HG03039 (cell line): ENCODE results near the gene PSMB4.
"Not testable (repeated sequence)": the region's sequence is repeated elsewhere in the genome, so short reads cannot be mapped to it uniquely, and the experiment has no call there.

Experiments
- ATAC-seq: cut with Tn5 transposase; IDR thresholded peaks from one replicate; pipeline ENCODE4 v1.9.1; 2021; ENCODE audit warnings: mild to moderate bottlenecking, moderate library complexity; ENCODE audit not compliant: unreplicated experiment

Gene PSMB4

DNA sequence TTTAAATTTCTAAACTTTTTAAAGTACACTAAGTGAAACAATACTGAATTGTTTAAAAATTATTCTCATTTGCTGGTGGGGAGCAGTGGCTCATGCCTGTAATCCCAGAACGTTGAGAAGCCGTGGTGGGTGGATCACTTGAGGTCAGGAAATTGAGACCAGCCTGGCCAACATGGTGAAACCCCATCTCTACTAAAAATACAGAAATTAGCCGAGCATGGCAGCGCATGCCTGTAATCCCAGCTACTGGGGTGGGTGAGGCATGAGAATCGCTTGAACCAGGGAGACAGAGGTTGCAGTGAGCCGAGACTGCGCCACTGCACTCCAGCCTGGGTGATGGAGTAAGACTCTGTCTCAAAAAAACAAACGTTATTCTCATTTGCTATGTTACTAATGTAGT, 38.0 kb downstream of the PSMB4 start:
- not testable (repeated sequence) for ATAC-seq

GRCh38 chr1:151443846-151444782, 44.7 kb downstream of the PSMB4 start:
- ATAC-seq = no peak

- no peak for ATAC-seq
These were observed 45.4 kb downstream of the PSMB4 start for GRCh38 chr1:151444783-151445177.

DNA sequence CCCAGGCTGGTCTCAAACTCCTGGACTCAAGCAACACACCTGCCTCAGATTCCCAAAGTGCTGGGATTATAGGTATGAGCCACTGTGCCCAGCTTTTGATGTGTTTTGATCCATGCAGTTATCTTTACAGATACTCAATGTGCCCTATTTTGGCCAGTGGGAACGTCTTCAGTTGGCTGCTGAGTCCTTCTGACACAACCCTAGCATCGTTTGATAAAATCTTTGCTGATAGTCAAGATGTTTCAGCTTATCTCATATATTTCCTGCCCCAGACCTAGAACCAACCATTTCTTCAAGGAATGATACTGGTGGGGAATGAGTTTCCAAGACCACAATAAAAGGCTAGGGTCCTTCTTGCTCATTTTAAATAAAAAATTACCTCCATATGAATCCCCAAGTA, 48.3 kb downstream of the PSMB4 start:
- no peak for ATAC-seq
